HL-60 (cell line): Measurements from ENCODE around the gene TRERF1.

Source experiments
- CTCF ChIP-seq: IDR thresholded peaks from one replicate; pipeline ENCODE4 v1.5.1; 2011; ENCODE audit warnings: low read length, control low read depth, inconsistent platforms; ENCODE audit not compliant: insufficient read depth
- GABPA ChIP-seq: IDR thresholded peaks from 2 replicates; pipeline ENCODE4 v1.6.1; 2012; ENCODE audit warnings: low read depth
- POLR2AphosphoS5 ChIP-seq: IDR thresholded peaks from 2 replicates; pipeline ENCODE4 v1.6.1; 2012; ENCODE audit warnings: low read depth
- REST ChIP-seq: IDR thresholded peaks from 2 replicates; pipeline ENCODE4 v1.6.1; 2012; ENCODE audit warnings: low read depth; ENCODE audit not compliant: insufficient replicate concordance
- SPI1 ChIP-seq: IDR thresholded peaks from 2 replicates; pipeline ENCODE4 v1.6.1; 2012; ENCODE audit warnings: low read depth, mild to moderate bottlenecking, borderline replicate concordance

GRCh38 chr6:42391441-42391840 lies 60.3 kb downstream of the TRERF1 start:
- no peak for TF ChIP-seq CTCF
- no peak for TF ChIP-seq POLR2AphosphoS5
- no peak for TF ChIP-seq REST
- no peak for TF ChIP-seq GABPA
- TF ChIP-seq SPI1 = no peak
